SK-N-SH (cell line): ENCODE results near the gene PRDM11. TPM values are rescaled to one million over a fixed set of nuclear protein-coding genes. Genes with fewer than 3 reads are reported as not detected.

Experiments used
- CTCF ChIA-PET: fragments of 300-600, 350-600 bp; formaldehyde crosslinking; extraction: SDS; loops from one replicate; lab custom pipeline; 2021; lab: Yijun Ruan, JAX
- POLR2A ChIA-PET: fragments of 350-600 bp; sonication (Branson Sonifier 250); formaldehyde crosslinking; extraction: SDS; loops from one replicate; lab custom pipeline; 2020; ENCODE audit warnings: antibody characterized with exemption, inconsistent platforms; lab: Yijun Ruan, JAX
- DNase-seq: peaks from one replicate; pipeline ENCODE4 v3.0.0; 2012
- H2AFZ ChIP-seq: fragments of 200-600 bp; sonication (generic); 2 replicates; pipeline ENCODE4 v1.8.1; 2016; ENCODE audit warnings: antibody characterized with exemption, mild to moderate bottlenecking, low read depth
- H3F3A ChIP-seq: fragments of 200-600 bp; sonication (generic); replicated peaks from 2 replicates; pipeline ENCODE3; 2016; ENCODE audit warnings: antibody characterized with exemption, mild to moderate bottlenecking; ENCODE audit not compliant: insufficient read depth
- H3K27ac ChIP-seq, 2 experiments: fragments of 200-500 bp in 1 of 2; fragments of 200-600 bp in 1 of 2; sonication (Bioruptor generic) in 1 of 2; sonication (generic), shearing (Covaris generic) in 1 of 2; 2 replicates each; pipeline versions ENCODE4 v1.5.1 to v1.6.1; 2014 to 2016; ENCODE audit warnings: low read depth in 2 of 2, inconsistent platforms in 1 of 2, low read length in 1 of 2, mild to moderate bottlenecking in 1 of 2, mixed read lengths in 1 of 2
- H3K27me3 ChIP-seq: fragments of 200-600 bp; sonication (generic), shearing (Covaris generic); 2 replicates; pipeline ENCODE4 v1.6.1; 2016; ENCODE audit warnings: mixed run types; ENCODE audit not compliant: insufficient read depth
- H3K36me3 ChIP-seq, 2 experiments: fragments of 200-500 bp in 1 of 2; fragments of 200-600 bp in 1 of 2; sonication (Bioruptor generic) in 1 of 2; sonication (generic) in 1 of 2; replicated peaks in 1 of 2; 2 replicates each; pipeline versions ENCODE3 to v1.5.1; 2014 to 2016; ENCODE audit warnings: low read length in 1 of 2, mild to moderate bottlenecking in 1 of 2; ENCODE audit not compliant: insufficient read depth in 2 of 2, control insufficient read depth in 1 of 2
- H3K4me1 ChIP-seq, 2 experiments: fragments of 200-500 bp in 1 of 2; fragments of 200-600 bp in 1 of 2; sonication (Bioruptor generic) in 1 of 2; sonication (generic), shearing (Covaris generic) in 1 of 2; 2 replicates each; pipeline versions ENCODE4 v1.5.1 to v1.6.1; 2014 to 2016; ENCODE audit warnings: low read depth in 1 of 2, low read length in 1 of 2, mixed run types in 1 of 2; ENCODE audit not compliant: insufficient read depth in 2 of 2, control insufficient read depth in 1 of 2
- H3K4me2 ChIP-seq: fragments of 200-600 bp; sonication (generic), shearing (Covaris generic); 2 replicates; pipeline ENCODE4 v1.6.1; 2017; ENCODE audit warnings: mixed run types
- H3K4me3 ChIP-seq, 2 experiments: fragments of 200-500 bp in 1 of 2; fragments of 200-600 bp in 1 of 2; sonication (Bioruptor generic) in 1 of 2; sonication (generic), shearing (Covaris generic) in 1 of 2; 2 replicates each; pipeline versions ENCODE4 v1.5.1 to v1.8.1; 2014 to 2016; ENCODE audit warnings: low read depth in 2 of 2, inconsistent platforms in 1 of 2, low read length in 1 of 2, mild to moderate bottlenecking in 1 of 2, mixed read lengths in 1 of 2, moderate library complexity in 1 of 2
- H3K79me2 ChIP-seq: fragments of 200-600 bp; sonication (generic); 2 replicates; pipeline ENCODE4 v1.8.1; 2017; ENCODE audit warnings: mild to moderate bottlenecking; ENCODE audit not compliant: insufficient read depth
- H3K9ac ChIP-seq: fragments of 200-600 bp; sonication (generic); 2 replicates; pipeline ENCODE4 v1.6.1; 2017; ENCODE audit warnings: mixed run types
- H3K9me2 ChIP-seq: fragments of 200-600 bp; sonication (generic); 2 replicates; pipeline ENCODE4 v1.6.1; 2017; ENCODE audit warnings: mixed run types
- H3K9me3 ChIP-seq: fragments of 200-600 bp; sonication (generic); 2 replicates; pipeline ENCODE4 v1.6.1; 2017; ENCODE audit warnings: mixed run types, mild to moderate bottlenecking, moderate library complexity
- H4K20me1 ChIP-seq: fragments of 200-600 bp; sonication (generic); 2 replicates; pipeline ENCODE4 v1.6.1; 2017; ENCODE audit warnings: mild to moderate bottlenecking, mixed run types; ENCODE audit not compliant: insufficient read depth
- CHD2 ChIP-seq: fragments of 150-350 bp; IDR thresholded peaks from 2 replicates; pipeline ENCODE4 v1.6.1; 2018; ENCODE audit warnings: low read length; ENCODE audit not compliant: partially characterized antibody
- ELF1 ChIP-seq: IDR thresholded peaks from 2 replicates; pipeline ENCODE4 v1.4.0; 2012
- EP300 ChIP-seq, 2 experiments: IDR thresholded peaks; 2 replicates each; pipeline versions ENCODE4 v1.4.0 to v1.6.1; 2012; ENCODE audit warnings: borderline replicate concordance in 1 of 2, low read depth in 1 of 2, low read length in 1 of 2
- EZH2phosphoT487 ChIP-seq: fragments of 200-600 bp; sonication (generic); IDR thresholded peaks from 2 replicates; pipeline ENCODE4 v1.6.1; 2017; ENCODE audit warnings: low read depth, mixed run types, mild to moderate bottlenecking, antibody characterized with exemption, moderate library complexity, borderline replicate concordance
- FOXJ3 ChIP-seq: sonication (generic); formaldehyde crosslinking; IDR thresholded peaks from 2 replicates; pipeline ENCODE4 v1.5.1; 2020; ENCODE audit warnings: mild to moderate bottlenecking, missing genetic modification reagents
- GATA2 ChIP-seq: sonication (generic); formaldehyde crosslinking; IDR thresholded peaks from 2 replicates; pipeline ENCODE4 v1.5.0; 2020; ENCODE audit warnings: mild to moderate bottlenecking, missing genetic modification reagents
- MXI1 ChIP-seq: IDR thresholded peaks from 2 replicates; pipeline ENCODE4 v1.6.1; 2012; ENCODE audit warnings: mild to moderate bottlenecking, low read depth, low read length, improper control_type of control experiment
- NRF1 ChIP-seq: IDR thresholded peaks from 2 replicates; pipeline ENCODE4 v1.6.1; 2012; ENCODE audit warnings: low read depth, mild to moderate bottlenecking, low read length
- POLR2AphosphoS5 ChIP-seq: IDR thresholded peaks from 2 replicates; pipeline ENCODE4 v1.6.1; 2012; ENCODE audit warnings: low read depth, low read length
- RAD21 ChIP-seq: IDR thresholded peaks from 2 replicates; pipeline ENCODE4 v1.6.1; 2012; ENCODE audit warnings: mild to moderate bottlenecking, low read length
- RXRA ChIP-seq: IDR thresholded peaks from 2 replicates; pipeline ENCODE4 v1.4.0; 2012; ENCODE audit warnings: low read depth, mild to moderate bottlenecking, borderline replicate concordance
- SIN3A ChIP-seq: IDR thresholded peaks from 2 replicates; pipeline ENCODE4 v1.6.1; 2012; ENCODE audit warnings: low read depth, mild to moderate bottlenecking, low read length, moderate library complexity, borderline replicate concordance
- SMC3 ChIP-seq: IDR thresholded peaks from 2 replicates; pipeline ENCODE4 v1.6.1; 2012; ENCODE audit warnings: low read depth, low read length, improper control_type of control experiment
- TAF1 ChIP-seq: IDR thresholded peaks from 2 replicates; pipeline ENCODE4 v1.6.1; 2012; ENCODE audit warnings: low read depth, mild to moderate bottlenecking, low read length, moderate library complexity, borderline replicate concordance
- USF2 ChIP-seq: fragments of 150-350 bp; IDR thresholded peaks from 2 replicates; pipeline ENCODE4 v1.6.1; 2017; ENCODE audit warnings: antibody characterized with exemption, low read length, low read depth, borderline replicate concordance
- WGBS: methylation state at CpG from one replicate; pipeline ENCODE4 v1.1.6; 2017; ENCODE audit warnings: low lambda C conversion rate; 5-methylcytosine and 5-hydroxymethylcytosine counted together
- polyA plus RNA-seq, 3 experiments: library from polyadenylated mRNA; depleted of rRNA; stranded (reverse); fragments of >200 nt; gene quantifications; 2 replicates each; pipeline ENCODE4 v1.2.3, GENCODE V29; 2012
- TF ChIP-seq, protein P1 (sequence below): fragments of 150-350 bp; IDR thresholded peaks from 2 replicates; pipeline ENCODE4 v1.6.1; 2016; ENCODE audit warnings: mild to moderate bottlenecking, low read depth, low read length
- TF ChIP-seq, protein P2 (sequence below): IDR thresholded peaks from 2 replicates; pipeline ENCODE4 v1.4.0; 2012; ENCODE audit warnings: low read depth, borderline replicate concordance

The PRDM11 gene
- polyA plus RNA-seq, 1 of the 3 experiments (the other 2 are of a cell fraction) = 4.5 TPM

DNA sequence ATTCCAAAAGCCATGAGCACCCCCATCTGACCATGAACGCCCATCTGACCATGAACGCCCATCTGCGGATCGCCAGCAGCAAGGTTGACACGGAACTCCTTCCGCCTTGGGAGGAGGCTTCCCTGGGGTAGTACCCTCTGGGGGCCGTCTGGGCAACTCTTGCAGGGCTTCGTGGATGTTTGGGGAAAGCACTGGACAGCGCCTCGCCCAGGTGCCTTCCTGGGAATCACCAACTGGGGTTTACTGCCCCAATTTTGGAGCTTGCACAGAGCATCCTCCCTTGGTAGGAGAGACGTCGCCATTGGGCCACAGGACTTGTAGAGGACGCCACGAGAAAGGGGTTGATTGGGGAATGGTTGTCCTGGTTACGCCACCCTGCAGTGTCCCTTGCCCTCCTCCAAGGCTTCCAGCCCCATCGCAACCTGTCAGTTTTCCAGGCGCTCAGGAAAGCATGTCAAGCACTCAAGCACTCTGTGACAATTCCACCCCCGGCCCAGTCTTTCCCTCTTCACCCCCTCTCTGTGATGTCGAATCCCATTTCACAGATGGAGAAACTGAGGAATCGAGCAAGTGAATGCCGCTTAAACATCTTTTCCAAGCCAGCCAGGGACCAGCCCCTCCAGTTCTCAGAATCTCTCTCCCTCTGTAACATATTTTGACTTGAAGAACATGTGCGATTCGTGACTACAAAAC lies 914 bp upstream of the PRDM11 start:
- TF ChIP-seq SMC3 (no peak), MXI1 (no peak), TAF1 (no peak), CHD2 (no peak), SIN3A (no peak), FOXJ3 (CRISPR knock-in tag) (no peak), ELF1 (no peak), RXRA (no peak), GATA2 (CRISPR knock-in tag) (no peak), USF2 (no peak)
- POLR2A ChIA-PET = no interaction called here
- Histone ChIP-seq H3K79me2 (peaks cover 10% of the 10 kb centered on the region; the same call in 1 of the 2 replicates), H3K4me3 (peak overlapping the region; percentile 81 to 98), H2AFZ (peak overlapping the region; percentile 100), H3K9me3 (no peaks in the 10 kb centered on the region), H3K4me1 (peaks cover 15 to 16% of the 10 kb centered on the region in 2 experiments; a peak in 2 of 4 replicates), H3K9me2 (no peaks in the 10 kb centered on the region), H3K36me3 (no peaks in the 10 kb centered on the region), H3F3A (peaks cover 6% of the 10 kb centered on the region), H4K20me1 (no peaks in the 10 kb centered on the region), H3K9ac (peak overlapping the region; percentile 99), H3K27me3 (no peaks in the 10 kb centered on the region; the same call in 1 of the 2 replicates), H3K27ac (peak overlapping the region; percentile 95 to 98; a peak in 3 of 4 replicates), H3K4me2 (peak overlapping the region; percentile 81)
- no peak for DNase-seq
- CTCF ChIA-PET = interaction anchor here (0.9 kb wide), 1 partner anchor 34 kb away, joined by 3 read pairs; no protein-coding TSS in a partner anchor
- WGBS = 75% methylated on average over 23 of the region's 23 CpGs

- H3K4me1 ChIP-seq = peaks cover 15 to 28% of the 10 kb centered on the region in 2 experiments; a peak in 2 of 4 replicates
- H3K79me2 ChIP-seq = peaks cover 16% of the 10 kb centered on the region; the same call in 1 of the 2 replicates
- H4K20me1 ChIP-seq = no peaks in the 10 kb centered on the region
- WGBS = 2% methylated on average over 14 of the region's 88 CpGs
- no peaks in the 10 kb centered on the region for H3K9me2 ChIP-seq
- peaks cover 6% of the 10 kb centered on the region for H3F3A ChIP-seq
- peak overlapping the region; percentile 68 to 95 for H3K27ac ChIP-seq
- peak; percentile 98 for DNase-seq
- CTCF ChIA-PET = interaction anchor here (0.7 to 1.3 kb wide), 3 partner anchors 36 to 52 kb away, joined by 3 read pairs; no protein-coding TSS in a partner anchor
- no peaks in the 10 kb centered on the region for H3K9me3 ChIP-seq
- H3K4me3 ChIP-seq = peak overlapping the region; percentile 74 to 81
- peak overlapping the region; percentile 93 for H3K4me2 ChIP-seq
- POLR2A ChIA-PET = interaction anchor here (0.9 to 1.4 kb wide), 4 partner anchors 11 to 100 kb away, joined by 3 to 10 read pairs (median 4); no protein-coding TSS in a partner anchor
- H3K36me3 ChIP-seq = no peaks in the 10 kb centered on the region
- peak overlapping the region; percentile 91 for H2AFZ ChIP-seq
- H3K27me3 ChIP-seq = no peaks in the 10 kb centered on the region; the same call in 1 of the 2 replicates
- peak overlapping the region; percentile 80 for H3K9ac ChIP-seq
- peak; percentile 78 for TF ChIP-seq POLR2AphosphoS5
- TF ChIP-seq EZH2phosphoT487 = no peak
- 0 out of 2 replicates have a peak, but pooled peaks have one; percentile 5 for TF ChIP-seq NRF1
- TF ChIP-seq, protein P1, sequence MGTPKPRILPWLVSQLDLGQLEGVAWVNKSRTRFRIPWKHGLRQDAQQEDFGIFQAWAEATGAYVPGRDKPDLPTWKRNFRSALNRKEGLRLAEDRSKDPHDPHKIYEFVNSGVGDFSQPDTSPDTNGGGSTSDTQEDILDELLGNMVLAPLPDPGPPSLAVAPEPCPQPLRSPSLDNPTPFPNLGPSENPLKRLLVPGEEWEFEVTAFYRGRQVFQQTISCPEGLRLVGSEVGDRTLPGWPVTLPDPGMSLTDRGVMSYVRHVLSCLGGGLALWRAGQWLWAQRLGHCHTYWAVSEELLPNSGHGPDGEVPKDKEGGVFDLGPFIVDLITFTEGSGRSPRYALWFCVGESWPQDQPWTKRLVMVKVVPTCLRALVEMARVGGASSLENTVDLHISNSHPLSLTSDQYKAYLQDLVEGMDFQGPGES = peak; percentile 59
- no peak for TF ChIP-seq USF2
- TF ChIP-seq, protein P2, sequence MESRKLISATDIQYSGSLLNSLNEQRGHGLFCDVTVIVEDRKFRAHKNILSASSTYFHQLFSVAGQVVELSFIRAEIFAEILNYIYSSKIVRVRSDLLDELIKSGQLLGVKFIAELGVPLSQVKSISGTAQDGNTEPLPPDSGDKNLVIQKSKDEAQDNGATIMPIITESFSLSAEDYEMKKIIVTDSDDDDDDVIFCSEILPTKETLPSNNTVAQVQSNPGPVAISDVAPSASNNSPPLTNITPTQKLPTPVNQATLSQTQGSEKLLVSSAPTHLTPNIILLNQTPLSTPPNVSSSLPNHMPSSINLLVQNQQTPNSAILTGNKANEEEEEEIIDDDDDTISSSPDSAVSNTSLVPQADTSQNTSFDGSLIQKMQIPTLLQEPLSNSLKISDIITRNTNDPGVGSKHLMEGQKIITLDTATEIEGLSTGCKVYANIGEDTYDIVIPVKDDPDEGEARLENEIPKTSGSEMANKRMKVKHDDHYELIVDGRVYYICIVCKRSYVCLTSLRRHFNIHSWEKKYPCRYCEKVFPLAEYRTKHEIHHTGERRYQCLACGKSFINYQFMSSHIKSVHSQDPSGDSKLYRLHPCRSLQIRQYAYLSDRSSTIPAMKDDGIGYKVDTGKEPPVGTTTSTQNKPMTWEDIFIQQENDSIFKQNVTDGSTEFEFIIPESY = no peak
- TF ChIP-seq RAD21 = no peak
- 0 out of 4 replicates have a peak, but pooled peaks of 1 of the 2 experiments have one; percentile 4 for TF ChIP-seq EP300 (IDR thresholded peaks at IDR 0.05; ENCODE audit: borderline replicate concordance in 1 of 2, low read depth in 1 of 2, low read length in 1 of 2)
Measured at GRCh38 chr11:45147017-45147728, 734 bp downstream of the PRDM11 start.
